GM10248 (cell line): ENCODE measurements around the gene IL25.

Experiments used
- CTCF ChIA-PET: fragments of 300-600 bp; sonication (Branson Sonifier 250); formaldehyde crosslinking; extraction: SDS; loops from one replicate; lab custom pipeline; 2021; ENCODE audit warnings: antibody characterized with exemption; lab: Yijun Ruan, JAX
- POLR2A ChIA-PET: fragments of 350-650 bp; sonication (Branson Sonifier 250); formaldehyde crosslinking; extraction: SDS; loops from one replicate; lab custom pipeline; 2020; ENCODE audit warnings: antibody characterized with exemption; lab: Yijun Ruan, JAX
- DNase-seq: peaks from one replicate; pipeline ENCODE4 v3.0.0; 2012; ENCODE audit errors: extremely low spot score
- TF ChIP-seq, protein P1 (sequence below): IDR thresholded peaks from 2 replicates; pipeline ENCODE4 v1.5.1; 2012; ENCODE audit warnings: mild to moderate bottlenecking, low read depth; ENCODE audit errors: extremely low read depth, missing control alignments, control extremely low read depth

Gene IL25

GRCh38 chr14:23411563-23412525 lies 39.2 kb downstream of the IL25 start:
- DNase-seq: no peak
- ChIA-PET CTCF (interaction anchor here (1.6 kb wide), 1 partner anchor 12 kb away, joined by 3 read pairs; no protein-coding TSS in a partner anchor), POLR2A (no interaction called here)
- TF ChIP-seq, protein P1, sequence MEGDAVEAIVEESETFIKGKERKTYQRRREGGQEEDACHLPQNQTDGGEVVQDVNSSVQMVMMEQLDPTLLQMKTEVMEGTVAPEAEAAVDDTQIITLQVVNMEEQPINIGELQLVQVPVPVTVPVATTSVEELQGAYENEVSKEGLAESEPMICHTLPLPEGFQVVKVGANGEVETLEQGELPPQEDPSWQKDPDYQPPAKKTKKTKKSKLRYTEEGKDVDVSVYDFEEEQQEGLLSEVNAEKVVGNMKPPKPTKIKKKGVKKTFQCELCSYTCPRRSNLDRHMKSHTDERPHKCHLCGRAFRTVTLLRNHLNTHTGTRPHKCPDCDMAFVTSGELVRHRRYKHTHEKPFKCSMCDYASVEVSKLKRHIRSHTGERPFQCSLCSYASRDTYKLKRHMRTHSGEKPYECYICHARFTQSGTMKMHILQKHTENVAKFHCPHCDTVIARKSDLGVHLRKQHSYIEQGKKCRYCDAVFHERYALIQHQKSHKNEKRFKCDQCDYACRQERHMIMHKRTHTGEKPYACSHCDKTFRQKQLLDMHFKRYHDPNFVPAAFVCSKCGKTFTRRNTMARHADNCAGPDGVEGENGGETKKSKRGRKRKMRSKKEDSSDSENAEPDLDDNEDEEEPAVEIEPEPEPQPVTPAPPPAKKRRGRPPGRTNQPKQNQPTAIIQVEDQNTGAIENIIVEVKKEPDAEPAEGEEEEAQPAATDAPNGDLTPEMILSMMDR: no peak

DNA sequence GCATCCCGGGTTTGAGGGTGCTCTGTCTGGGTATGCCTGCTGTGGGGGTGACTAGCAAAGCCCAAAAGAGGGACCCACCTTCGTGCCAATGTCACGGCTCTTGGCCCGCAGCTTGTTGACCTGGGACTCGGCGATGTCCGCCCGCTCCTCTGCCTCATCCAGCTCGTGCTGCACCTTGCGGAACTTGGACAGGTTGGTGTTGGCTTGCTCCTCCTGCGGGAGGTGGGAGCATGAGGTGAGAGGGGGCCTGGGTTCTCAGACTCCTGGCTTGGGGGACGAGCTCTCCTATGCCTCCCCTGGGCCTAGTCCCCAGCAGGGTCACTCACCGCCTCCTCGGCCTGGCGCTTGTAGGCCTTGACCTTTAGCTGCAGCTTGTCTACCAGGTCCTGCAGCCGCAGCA lies 41.1 kb downstream of the IL25 start:
- no peak for DNase-seq
- POLR2A ChIA-PET: no interaction called here
- CTCF ChIA-PET: interaction anchor here (1.4 kb wide), 1 partner anchor 34 kb away, joined by 5 read pairs; no protein-coding TSS in a partner anchor
- TF ChIP-seq, protein P1: no peak

GRCh38 chr14:23414254-23414653 lies 41.6 kb downstream of the IL25 start:
- DNase-seq: no peak
- ChIA-PET CTCF (interaction anchor here (0.8 kb wide), 1 partner anchor 18 kb away, joined by 3 read pairs; no protein-coding TSS in a partner anchor), POLR2A (no interaction called here)
- TF ChIP-seq, protein P1: no peak

GRCh38 chr14:23414906-23415820 lies 42.6 kb downstream of the IL25 start:
- DNase-seq: no peak
- TF ChIP-seq, protein P1: no peak
- ChIA-PET POLR2A (no interaction called here), CTCF (interaction anchor here (0.8 kb wide), 1 partner anchor 17 kb away, joined by 3 read pairs; no protein-coding TSS in a partner anchor)

DNA sequence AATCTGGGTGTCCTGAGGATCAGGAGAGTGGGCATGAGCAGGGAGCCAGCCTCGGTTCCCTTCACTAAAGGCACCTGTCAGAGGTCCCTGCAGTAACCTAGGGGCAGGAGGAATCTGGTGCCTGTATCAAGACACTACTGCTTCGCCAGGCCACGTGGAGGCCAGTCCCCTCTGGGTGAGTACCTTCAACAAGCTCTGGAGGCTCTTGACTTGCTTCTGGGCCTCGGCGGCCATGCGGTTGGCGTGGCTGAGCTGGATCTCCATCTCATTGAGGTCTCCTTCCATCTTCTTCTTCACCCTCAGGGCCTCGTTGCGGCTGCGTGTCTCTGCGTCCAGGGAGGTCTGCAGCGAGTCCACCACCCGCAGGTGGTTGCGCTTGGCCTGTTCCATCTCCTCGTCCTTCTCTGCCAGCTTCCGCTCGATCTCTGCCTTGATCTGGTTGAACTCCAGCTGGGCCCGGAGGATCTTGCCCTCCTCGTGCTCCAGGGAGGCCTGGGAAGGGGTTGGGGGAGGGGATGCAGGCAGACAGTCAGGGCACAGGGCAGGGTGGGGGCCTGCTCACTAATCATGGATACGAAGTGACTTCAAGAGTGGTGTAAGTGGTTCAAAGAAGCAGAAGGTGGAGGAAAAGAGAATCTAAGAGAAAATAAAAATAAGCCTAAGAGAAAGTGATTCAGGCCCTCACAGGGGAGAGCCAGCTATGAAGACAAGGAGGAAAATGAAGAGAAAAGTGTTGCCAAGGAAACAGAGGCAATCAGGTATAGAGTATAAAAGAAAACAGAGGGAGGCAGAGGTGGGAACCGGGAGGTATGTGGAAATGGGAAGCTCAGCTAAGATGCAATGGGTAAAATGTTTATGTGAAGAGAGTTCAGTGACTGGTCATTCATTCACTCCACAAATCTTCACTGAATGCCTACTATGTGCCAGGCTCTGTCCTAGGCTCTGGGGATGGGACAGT lies 43.5 kb downstream of the IL25 start:
- TF ChIP-seq, protein P1: no peak
- ChIA-PET CTCF (interaction anchor here (1.2 kb wide), 1 partner anchor 14 kb away, joined by 3 read pairs; no protein-coding TSS in a partner anchor), POLR2A (no interaction called here)
- DNase-seq: no peak
